Right forelimb (tissue), 1 donor: ENCODE data around the gene PDIA4.
A peak's percentile ranks its signal among the peaks of the same experiment; 100 is the strongest.

Source experiments
- DNase-seq: peaks from one replicate; pipeline ENCODE4 v3.0.0-alpha.2; 2018

The PDIA4 gene

GRCh38 chr7:148963583-148964482 is 64.5 kb downstream of the PDIA4 start:
- peak; percentile 59 for DNase-seq

- DNase-seq: peak; percentile 81
These were observed 65.3 kb downstream of the PDIA4 start for GRCh38 chr7:148962823-148963582.

- no peak for DNase-seq
These were observed 65.9 kb downstream of the PDIA4 start for GRCh38 chr7:148962440-148962822.

GRCh38 chr7:148959726-148960125 is 68.6 kb downstream of the PDIA4 start:
- DNase-seq: no peak

- no peak for DNase-seq
These were observed 70.2 kb downstream of the PDIA4 start for GRCh38 chr7:148958061-148958460.

GRCh38 chr7:148954766-148955165 is 73.5 kb downstream of the PDIA4 start:
- no peak for DNase-seq

- no peak for DNase-seq
These were observed 74.6 kb downstream of the PDIA4 start for GRCh38 chr7:148953676-148954075.
